HG02840 (cell line): ENCODE results near the gene LRRC2.
"Not testable (repeated sequence)": the region's sequence is repeated elsewhere in the genome, so short reads cannot be mapped to it uniquely, and the experiment has no call there.

Source experiments
- ATAC-seq: cut with Tn5 transposase; IDR thresholded peaks from one replicate; pipeline ENCODE4 v1.9.1; 2021; ENCODE audit warnings: mild to moderate bottlenecking, moderate library complexity, moderate number of reproducible peaks; ENCODE audit not compliant: unreplicated experiment, low FRiP score

The LRRC2 gene, protein sequence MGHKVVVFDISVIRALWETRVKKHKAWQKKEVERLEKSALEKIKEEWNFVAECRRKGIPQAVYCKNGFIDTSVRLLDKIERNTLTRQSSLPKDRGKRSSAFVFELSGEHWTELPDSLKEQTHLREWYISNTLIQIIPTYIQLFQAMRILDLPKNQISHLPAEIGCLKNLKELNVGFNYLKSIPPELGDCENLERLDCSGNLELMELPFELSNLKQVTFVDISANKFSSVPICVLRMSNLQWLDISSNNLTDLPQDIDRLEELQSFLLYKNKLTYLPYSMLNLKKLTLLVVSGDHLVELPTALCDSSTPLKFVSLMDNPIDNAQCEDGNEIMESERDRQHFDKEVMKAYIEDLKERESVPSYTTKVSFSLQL

DNA sequence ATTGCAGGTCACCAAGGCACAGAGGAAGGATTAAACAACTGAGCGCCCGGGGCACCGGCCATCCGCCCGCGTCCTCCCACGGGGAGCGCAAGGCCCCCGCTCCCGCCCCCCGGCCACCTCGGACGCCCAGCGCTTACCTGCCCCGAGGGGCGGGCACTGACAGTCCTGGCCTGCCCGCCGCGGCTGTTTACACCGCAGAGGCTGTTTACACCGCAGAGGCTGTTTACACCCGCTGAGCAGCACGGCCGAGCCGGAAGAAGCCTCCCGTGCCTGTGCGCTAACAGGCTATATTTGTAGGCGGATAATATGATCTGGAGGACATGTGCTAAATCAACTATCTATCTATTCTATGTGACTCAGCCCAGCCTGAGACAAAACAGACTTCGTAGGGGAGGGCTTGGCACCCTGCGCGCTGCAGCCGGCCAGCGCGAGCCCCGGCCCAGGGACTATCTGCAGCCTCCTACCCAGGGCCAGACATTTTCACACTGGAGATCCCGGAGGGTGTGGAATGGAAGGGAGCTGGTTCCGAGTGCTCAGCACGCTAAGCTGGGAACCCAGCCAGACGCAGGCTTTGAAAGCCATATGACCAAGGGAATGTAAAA, at the start of gene LRRC2:
LRRC2 (minus strand) TSS at position 263 of the 602 bp plus-strand sequence. CDS start 14,711 bp downstream, outside the sequence.
- no peak for ATAC-seq

DNA sequence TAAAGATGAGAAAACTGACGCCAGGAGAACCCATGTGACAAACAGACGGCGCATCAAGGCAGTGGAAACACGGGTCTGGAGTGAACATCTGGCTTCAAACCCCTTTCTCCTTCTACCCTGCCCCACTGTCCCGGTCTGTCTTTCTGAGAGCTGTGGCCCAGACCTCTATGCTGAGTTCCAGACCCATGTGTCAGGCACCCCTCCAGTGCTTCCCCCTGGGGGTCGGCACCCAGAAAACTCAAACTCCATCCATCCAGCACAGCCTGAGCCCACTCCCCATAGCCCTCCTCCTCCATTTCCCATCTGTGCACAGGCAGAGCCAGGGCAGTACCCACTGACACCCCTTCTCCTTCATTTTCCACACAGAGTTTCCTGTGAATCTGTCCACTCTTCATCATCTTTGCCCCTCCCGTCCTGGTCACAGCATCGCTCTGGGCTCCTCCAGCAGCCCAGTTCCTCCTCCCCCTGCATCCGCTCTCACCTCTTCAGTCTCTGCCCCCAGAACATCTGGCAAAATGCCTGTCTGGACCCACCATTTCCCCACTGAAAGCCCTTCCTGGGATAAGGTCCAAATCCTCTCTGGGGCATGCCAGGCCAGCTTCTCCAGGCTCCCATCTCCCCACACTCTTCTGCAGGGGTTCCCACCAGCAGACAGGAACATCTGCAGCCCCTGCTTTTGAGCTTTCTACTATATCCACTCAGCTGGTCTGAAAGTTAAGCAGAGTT, 49.1 kb upstream of the LRRC2 start:
- ATAC-seq: no peak

DNA sequence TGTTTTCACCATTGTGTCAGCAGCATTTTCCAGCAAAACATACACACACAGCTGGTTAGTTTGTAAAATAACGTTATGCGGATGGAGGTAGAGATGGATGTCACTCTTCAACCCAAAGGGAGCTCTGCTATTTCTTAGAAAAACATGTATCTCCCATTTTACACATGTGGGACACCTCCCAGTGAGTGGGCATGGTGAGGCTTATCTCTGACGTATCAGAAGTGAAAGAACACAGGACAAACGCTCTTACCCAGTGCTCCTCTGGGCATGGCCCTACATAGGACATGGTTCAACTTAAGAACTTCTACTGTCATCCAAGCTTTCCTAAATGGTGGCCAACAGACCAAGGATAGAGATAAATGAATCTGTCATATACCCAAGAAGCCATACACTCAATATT, 48.3 kb upstream of the LRRC2 start:
- no peak for ATAC-seq

DNA sequence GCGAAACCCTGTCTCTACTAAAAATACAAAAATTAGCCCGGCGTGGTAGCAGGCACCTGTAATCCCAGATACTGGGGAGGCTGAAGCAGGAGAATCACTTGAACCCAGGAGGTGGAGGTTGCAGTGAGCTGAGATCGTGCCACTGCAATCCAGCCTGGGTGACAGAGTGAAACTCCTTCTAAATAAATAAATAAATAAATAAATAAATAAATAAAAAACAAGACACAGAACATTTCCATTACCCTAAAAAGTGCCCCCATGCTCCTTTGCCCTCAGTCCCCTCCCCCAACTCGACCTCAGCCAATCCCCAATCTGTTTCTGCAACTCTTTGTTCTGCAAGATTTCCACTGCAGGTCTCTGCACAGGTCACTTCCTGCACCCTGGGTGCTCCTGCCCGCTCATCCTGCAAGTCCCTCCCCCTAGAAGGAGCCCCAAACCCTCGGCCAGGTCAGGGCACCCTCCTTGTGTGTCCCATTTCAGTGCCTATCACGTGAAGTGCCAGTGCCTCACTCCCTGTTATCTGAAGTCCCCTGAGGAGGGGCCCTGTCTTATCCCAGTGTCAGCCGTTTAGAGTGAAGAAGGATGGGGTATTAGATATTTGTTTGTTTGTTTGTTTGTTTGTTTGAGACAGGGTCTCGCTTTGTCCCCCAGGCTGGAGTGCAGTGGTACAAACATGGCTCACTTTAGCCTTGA, 47.4 kb upstream of the LRRC2 start:
- ATAC-seq: no peak

DNA sequence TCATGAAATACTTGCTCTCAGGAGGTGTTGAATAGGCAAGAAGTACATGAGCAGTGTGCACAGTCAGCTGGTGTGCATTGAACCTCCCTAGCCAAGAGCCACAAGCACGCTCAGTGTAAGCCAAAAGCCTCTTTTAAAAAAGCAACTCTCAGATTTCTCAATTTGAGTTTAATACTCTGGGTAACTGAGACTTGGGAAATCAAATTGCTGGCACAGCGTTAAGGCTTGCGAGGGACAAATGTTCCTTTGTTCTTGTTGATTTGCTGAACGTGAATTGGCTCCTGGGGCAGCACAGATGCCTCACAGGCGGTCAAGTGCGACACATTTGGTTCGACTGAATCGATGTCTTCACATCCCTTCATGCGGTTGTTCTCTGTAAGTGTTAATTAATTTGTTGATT, 46.2 kb upstream of the LRRC2 start, which contains the start of gene FAM240A:
FAM240A (plus strand) TSS at position 202 of the 400 bp plus-strand sequence; CDS start at position 361, 159 bp downstream.
- no peak for ATAC-seq

DNA sequence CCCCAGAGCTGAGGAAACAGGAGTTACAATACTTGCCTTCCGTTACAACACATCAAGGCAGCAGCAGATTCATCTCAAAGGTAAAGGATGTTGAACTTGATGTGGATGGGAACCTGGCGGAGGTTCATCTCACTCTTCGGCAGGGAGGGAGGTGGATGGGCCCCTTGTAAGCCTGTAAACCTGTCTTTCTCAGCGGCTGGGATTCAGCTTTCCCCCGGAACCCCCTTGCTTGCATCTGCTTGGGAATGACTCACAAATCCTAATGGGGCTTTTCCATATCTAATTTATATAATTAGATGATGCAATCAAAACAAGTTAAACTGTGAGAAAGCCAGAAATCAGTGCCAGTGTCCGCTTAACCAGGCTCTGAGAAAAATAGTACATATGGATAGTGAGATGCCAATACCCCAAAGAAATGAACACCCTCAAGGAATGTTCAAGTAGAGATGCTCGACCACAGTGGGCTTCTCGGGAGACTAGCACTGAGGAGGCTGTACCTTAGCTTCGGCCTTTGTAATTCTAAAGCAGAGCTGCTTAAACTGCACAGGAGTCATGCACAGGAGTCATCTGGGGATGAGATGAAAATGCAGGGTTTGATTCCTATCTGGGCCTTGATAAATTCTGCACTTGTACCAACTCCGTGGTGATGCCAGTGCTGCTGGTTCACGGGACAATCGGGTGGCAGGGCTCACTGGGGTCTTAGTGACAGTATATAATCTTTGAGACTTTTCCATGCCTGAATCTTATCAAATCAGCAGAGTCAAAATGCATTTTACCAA, 44.0 kb upstream of the LRRC2 start:
- ATAC-seq: no peak

DNA sequence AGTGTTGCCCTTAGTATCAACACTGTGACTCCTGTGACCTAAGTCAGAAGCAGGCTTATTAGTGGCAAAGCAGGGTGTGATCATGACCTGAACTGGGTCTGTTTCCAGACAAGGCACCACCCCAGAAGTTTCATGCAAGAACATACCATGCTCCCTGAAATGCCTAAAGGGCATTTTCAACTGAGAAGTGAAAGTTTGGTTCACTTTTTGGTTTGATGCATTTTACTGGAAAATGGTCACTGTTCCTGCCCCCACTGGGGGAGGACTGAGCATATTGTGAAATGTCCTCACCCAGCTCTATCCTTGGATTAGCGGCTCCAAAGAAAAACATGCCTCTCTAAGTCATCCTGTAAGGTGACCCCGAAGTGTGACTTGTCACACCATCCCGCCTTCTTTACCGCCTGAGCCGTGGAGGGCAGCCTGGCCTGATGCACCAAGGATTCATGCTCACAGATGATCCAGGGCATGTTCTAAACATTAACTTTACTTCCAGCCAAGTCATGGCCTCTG, 43.2 kb upstream of the LRRC2 start:
- ATAC-seq: no peak

DNA sequence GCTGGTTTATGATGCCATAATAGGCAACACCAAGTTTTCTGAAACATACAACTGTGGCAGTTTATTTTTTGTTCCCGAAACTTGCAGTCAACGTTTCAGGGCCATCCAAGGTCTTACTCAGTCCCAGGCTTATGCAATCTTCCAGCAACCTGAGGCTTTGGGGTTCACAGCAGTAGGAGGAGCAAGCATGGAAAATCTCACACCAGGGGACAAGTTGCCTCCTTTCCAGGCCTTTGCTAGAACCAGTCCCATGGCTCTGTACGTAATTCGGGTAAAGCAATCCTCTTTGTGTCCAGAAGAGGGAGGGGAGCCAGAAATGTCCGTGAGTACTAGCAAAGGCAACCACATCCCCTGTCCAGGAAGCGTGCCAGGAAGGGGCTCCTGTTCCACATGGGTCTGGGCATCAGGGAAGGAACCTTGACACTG, 41.5 kb upstream of the LRRC2 start:
- no peak for ATAC-seq

DNA sequence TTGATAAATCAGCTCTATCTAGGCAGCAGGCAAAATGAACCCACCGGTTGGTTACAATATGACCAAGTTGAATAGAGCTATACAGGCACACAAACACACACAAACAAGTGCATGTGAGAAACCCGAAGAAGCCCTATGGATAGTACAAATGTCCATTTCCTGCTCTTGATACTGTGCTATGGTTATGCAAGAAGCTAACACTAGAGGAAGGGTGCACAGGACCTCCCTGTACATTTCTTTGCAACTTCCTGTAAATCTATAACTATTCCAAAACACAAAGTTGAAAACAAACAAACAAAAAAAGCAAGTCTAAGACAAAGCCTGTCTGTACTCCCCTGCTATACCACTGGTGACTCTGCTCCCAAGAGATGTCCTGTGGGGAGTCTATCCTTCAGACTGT, 38.0 kb upstream of the LRRC2 start:
- ATAC-seq: no peak

DNA sequence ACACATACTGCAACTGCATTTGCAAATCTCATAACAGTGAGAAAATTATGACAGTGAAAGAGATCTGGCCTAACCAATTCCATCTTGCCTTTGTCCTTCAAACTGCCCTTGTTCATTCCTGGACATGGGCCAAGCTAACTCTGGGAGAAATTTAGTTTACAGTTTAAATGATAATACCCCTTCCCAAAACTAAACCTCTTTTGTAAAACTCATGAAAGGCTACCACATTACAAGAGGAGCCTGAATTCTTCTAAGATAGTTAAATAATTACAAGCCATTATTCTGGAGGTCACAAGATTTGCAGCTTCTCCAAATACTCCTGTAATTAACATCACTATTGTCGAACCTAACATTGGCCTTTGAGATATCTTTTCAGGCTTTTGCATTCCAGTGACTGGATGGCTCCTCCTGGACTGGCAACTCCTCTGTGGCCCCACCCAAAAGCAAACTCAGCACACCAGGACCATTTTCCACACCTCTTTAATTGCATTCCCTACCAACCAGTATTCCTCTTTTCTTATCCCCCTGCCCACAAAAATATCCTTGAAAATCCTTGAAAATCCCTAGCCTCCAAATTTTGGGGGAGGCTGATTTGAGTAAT, 37.4 kb upstream of the LRRC2 start:
- ATAC-seq: no peak

DNA sequence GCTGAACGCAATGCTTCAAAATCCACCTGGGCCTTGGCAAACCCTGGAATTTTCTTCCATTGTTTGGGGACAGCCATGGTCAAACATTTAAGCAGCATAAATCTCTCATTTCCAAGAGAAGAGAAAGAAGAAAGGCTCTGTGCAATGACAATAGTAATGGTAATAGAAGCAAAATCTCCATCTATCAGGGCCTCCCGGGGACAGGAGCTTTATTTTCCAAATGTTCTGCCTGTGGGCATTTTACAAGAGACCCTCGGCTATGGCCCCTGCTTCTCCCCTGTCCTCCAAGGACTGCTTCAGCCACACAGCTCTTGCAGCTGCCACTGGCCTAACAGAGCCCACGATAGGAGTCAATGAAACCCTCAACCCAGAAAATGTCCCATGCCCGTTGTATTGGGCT, 33.5 kb upstream of the LRRC2 start:
- no peak for ATAC-seq

DNA sequence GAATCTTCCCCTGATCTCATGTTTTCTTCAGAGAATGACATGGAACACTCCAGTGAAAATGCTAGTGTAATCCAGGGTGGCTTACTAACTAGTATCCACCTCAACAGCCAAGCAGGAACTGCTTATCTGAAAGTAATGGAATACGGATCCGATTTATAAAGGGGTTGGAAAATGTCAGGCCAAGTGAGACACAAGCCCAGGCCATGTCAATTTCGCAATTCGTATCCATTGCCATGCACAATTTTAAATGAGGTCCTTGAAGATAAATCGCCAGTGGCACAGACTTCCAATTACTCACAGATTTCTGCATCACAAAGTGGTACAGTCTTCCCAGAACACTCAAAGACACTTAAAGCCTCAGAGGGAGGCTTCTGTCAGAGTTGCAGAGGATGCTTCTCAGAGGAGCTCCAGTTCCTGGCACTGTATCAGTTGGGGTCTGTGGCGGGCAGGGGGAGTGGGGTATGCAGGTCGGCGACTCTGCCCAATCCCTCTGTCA, 29.8 kb upstream of the LRRC2 start:
- ATAC-seq: no peak

DNA sequence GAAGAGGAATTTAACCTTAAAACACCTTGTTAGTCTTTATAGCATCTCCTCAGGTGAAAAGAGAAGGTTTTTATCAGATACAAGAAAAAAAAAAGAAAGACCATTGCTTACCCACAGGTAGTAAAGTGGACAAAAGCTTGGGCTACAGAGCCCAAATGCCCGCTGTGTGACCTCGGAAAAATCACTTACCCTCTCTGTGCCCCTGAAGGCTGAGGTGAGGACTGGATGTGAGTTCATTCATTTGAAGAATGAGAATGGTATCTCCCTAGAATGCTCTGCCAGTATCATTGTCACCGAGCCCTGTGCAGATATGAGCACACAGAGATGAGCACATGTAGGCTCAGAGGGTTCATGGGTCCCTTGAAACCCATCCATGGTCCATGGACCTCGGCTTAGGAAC, 28.6 kb upstream of the LRRC2 start:
- no peak for ATAC-seq

DNA sequence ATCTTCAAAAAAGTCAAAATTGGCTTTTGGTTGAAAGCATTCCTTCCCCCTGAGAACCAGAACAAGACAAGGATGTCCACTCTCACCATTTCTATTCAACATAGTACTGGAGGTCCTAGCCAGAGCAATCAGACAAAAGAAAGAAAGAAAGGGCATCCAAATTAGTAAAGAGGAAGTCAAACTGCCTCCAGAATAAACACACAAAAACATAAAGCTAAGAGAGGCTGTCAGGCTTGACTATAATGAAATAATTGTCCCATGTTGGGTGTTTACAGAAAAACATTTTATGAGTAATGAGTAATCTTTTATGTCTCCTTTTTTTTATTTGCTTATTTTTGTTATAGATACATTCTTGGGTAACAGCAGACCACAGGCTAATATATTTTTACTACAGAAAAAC, 27.9 kb upstream of the LRRC2 start:
- ATAC-seq: no peak

DNA sequence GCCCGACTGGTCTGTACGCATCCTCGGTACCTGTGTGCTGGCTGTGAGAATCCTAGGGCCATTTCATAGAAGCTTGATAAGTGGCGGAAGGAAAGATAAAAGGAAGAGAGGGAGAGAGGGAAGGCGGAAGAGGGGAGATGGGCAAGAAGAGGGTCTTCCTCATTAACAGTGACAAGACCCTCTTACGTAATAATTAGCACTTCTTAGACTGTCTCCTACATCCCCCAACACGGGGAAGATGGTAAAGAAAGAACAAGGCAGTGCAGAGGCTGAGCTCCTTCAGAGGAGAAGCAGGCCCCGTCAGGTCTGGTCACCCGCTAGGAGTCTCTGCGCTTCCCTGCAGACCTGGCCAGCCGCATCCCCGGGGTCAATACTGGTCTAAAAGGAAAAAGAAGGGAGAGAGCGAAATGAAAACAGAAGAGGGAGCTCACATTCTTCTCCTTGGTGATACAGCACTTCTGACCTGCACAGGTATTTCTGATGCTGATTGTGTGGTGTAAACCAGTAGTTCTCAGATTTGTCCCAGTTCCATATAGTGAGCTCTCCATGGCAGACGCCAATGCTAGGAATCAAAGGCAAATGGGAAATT, 27.3 kb upstream of the LRRC2 start:
- no peak for ATAC-seq

DNA sequence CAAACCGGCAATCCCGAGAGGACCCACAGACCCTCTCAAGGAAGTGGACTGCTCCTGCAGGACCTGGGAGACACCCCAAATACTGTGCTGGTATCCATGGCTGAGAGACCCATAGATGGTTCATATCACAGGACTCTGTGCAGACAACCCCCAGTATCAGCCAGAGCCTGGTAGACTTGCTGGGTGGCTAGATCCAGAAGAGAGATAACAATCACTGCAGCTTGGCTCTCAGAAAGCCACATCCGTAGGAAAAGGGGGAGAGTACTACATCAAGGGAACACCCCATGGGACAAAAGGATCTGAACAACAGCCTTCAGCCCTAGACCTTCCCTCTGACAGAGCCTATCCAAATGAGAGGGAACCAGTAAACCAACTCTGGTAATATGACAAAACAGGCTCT, 21.2 kb upstream of the LRRC2 start:
- ATAC-seq: not testable (repeated sequence)

DNA sequence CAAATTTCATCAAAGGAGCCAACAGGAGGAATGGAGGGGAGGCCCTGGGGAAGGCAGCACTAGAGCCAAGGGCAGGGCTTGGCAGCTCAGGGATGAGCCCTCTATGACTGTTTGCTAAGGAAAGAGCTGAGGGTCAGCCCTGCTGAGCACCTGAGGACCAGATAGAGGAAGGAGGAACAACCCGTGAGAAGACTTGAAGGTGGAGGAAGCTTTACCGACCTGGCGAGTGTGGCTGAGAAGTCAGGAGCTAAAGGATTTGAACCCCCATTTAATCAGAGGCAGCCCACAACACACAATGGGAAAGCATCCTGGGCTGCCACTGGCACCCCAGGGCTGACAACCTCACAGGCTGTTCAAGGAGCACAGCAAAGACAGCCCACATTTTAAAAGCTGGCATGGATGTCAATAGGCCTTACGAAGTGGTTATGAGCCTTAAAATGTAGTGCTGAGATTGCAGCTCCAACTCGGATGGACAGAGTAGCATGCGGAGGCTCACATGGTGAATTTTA, 20.7 kb upstream of the LRRC2 start:
- no peak for ATAC-seq

DNA sequence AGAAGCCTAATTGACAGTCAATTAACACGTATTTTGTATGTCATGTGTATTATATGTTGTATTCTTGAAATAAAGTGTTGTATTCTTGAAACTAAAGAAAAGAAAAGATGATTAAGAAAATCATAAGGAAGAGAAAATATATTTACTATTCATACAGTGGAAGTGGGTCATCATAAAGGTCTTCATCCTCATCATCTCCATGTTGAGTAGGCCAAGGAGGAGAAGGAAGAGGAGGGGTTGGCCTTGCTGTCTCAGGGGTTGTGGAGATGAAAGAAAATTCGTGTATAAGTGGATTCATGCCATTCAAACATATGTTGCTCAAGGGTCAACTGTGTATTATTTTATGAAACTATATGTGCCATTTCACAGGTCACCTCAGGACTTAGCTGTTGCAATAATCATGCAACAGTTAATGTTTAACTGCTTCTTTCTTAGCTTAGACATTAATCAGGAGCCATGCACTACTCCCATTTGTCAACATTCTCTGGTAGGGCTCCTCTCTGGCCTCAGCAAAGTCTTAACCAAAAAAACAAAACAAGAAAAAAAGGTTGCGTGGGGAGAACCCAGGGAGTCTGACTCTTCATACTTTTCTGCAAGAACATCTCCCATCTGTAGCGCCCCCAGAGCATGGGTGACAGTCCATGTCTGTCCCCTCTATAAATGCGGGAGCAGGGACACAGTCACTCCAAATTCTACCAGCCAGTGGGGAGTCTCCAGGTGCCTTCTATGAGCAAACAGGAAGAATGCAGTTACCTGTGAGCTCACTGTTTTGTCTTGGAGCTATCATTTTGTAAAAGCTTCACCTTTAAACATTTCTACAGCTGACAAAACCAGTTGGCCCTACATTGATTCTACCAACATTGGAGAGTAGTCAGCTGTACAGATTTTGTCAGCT, 19.9 kb upstream of the LRRC2 start:
- ATAC-seq: no peak
